ENCODE results near the gene MYMX.

GRCh38 chr6:44267252-44267651 lies 50.5 kb downstream of the MYMX start:
- TF ChIP-seq FOXJ3 (CRISPR knock-in tag; IDR thresholded peaks at IDR 0.05; ENCODE audit: borderline replicate concordance) (no peak), HDAC2 (CRISPR knock-in tag; IDR thresholded peaks at IDR 0.05) (no peak), NR3C1 (CRISPR knock-in tag; IDR thresholded peaks at IDR 0.05) (no peak), GABPA (IDR thresholded peaks at IDR 0.05; ENCODE audit: low read depth, low read length) (no peak), GABPA (CRISPR knock-in tag; IDR thresholded peaks at IDR 0.05; ENCODE audit: low read depth) (no peak), FOXK1 (CRISPR knock-in tag; IDR thresholded peaks at IDR 0.05; ENCODE audit: borderline replicate concordance, low read depth) (no peak), CTCF (CRISPR knock-in tag; IDR thresholded peaks at IDR 0.05) (no peak), NFIC (IDR thresholded peaks at IDR 0.05; ENCODE audit: low read length) (no peak), REST (IDR thresholded peaks at IDR 0.05; ENCODE audit: borderline replicate concordance in 1 of 2, low read depth in 1 of 2, low read length in 2 of 2) (no peak)
